ENCODE measurements around the gene KRTCAP2. TPM values are rescaled to one million over a fixed set of nuclear protein-coding genes. Genes with fewer than 3 reads are reported as not detected.
"Not testable (repeated sequence)": the region's sequence is repeated elsewhere in the genome, so short reads cannot be mapped to it uniquely, and the experiment has no call there.

Gene KRTCAP2
- polyA plus RNA-seq (ENCODE audit: insufficient read length in 3 of 3) = 100 to 1,000 TPM; 140 to 153 (median 152) TPM

DNA sequence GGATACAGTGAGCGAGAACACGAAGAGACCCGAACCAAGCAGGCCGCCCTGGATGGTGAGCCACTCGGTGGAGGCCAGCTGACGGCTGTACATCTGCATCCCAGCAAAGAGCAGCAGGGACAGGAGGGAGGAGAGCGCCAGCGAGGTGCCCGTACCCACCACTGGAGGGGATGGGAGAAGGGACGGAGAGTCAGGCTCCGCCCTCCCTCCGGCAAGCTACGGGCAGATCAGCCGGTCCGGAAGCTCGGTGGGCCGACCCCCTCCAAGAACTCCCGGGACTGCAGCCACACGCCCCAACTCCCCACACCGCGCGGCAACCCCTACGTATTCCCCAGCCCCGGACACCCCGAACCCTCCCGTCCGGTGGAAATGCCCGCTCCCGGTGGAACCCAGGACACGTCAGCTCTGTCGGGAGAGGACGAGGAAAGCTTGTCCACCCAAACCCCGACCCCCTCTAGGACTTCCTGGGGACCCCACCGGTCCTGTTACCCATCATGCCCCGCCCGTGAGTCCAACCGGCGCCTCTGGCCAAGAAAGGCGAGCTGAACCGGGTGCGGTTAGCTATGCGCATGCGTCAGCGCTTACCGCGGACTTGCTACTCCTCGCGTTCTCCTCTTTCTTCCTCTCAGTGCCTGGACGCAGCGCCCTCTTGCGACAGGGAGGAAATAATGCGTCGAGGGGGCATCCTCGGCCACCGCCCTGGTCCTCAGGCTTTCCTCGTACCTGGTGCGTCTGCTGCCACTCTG is at the start of gene KRTCAP2:
KRTCAP2 (minus strand) TSS at position 573 of the 746 bp plus-strand sequence; CDS start at position 493, 80 bp downstream.
- peak in 2 of 3 donors; percentile 93 for DNase-seq (ENCODE audit: low read depth in 3 of 3, low spot score in 2 of 3)

DNA sequence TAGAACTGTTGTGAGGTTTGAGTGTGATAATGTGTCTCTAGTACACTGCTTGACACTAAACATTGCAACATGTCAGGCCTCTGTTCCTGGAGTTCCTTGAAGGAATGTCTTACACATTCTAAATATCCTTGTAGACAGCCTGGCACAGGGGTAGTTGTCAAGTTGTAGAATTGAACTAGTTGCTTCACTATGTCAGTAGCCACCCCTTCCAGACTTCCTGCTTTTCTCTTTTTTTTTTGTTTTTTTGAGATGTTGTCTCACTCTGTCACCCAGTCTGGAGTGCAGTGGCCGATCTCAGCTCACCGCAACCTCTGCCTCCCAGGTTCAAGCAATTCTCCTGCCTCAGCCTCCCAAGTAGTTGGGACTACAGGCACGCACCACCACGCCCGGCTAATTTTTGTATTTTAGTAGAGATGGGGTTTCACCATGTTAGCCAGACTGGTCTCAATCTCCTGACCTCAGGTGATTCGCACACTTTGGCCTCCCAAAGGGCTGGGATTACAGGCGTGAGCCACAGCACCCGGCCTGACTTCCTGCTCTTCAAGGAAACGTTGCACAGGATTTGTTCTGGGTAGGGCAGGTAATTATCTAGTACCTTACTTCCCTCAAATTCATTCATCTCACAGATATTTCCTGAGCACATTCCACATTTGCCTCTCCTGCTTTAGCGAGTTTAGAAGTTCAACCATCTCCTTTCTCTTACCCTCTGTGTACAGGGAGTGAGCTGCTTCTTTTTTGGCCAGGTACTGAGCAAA is 47.3 kb upstream of the KRTCAP2 start:
- DNase-seq (ENCODE audit: low read depth in 3 of 3, low spot score in 2 of 3) = not testable (repeated sequence)

DNA sequence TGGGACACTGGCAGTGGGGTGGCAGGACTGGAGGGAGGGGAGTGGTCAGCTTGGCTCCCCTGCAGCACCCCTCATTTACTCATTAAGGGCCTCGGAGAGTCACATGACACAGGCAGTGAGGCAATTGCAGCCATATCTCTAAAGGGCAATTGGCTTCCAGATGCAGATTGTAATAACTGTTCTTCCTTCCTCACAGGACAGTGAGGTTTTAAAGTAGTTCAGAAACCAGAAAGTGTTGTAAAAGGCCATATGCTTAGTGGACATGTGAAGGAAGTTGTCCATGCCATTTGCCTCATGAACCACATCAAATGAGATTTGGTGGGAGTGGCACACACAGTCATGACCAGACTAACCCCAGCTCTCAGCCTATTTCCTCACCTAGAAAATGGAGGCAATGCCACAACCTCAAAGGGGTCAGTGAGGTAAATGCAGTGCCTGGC is 46.5 kb upstream of the KRTCAP2 start:
- no peak for DNase-seq (ENCODE audit: low read depth in 3 of 3, low spot score in 2 of 3)

DNA sequence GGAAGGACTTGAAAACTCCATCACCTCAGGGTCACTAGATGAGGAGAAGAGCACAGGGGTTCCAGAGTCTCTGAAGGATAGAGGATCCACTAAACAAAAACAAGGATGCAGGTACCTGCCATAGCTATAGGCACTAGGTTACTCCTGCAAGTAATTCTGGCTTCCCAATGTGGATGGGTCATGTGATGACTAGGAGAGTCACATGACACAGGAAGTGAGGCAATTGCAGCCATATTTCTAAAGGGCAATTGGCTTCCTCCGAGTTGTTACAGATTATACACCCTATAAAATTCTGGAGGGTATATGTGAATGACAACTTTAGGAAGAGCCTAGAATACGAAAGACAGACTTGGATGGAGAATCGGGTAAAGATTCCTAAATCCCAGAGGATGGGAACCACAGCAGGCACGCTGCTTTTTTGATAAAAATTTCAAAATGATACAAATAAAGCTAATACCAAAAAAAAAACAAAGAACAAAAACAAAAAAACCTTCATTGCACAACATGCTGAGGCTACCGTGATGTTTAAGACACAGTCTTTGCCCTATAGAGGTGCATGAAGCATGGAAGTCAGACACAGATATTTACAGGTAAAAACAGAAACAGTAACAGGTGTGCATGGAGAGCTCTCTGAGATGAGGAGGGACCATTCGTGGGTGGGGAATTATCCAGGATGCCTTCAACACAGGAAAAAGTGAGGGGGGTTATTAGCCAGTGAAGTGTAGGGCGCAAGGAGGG is 45.9 kb upstream of the KRTCAP2 start:
- DNase-seq (ENCODE audit: low read depth in 3 of 3, low spot score in 2 of 3) = peak in 1 of 3 donors; percentile 72

DNA sequence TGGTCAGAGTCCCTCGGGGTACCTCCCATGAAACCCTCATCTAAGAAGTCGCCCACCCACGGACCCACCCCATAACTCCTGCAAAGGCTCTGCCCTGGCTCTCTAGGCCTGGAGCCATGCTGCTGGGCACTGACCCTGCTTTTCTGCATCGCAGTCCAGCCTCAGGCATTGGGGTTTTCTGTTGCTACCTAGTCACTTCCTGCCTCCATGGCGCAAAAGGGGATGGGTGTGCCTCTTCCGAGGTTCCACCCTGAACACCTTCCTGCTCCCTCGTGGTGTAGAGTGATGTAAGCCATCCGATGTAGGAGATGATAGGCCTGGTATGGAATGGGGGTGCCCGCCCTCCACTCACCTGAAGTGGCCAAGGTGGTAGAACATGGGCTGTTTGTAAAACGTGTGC is 41.6 kb upstream of the KRTCAP2 start:
- not testable (repeated sequence) for DNase-seq (ENCODE audit: low read depth in 3 of 3, low spot score in 2 of 3)

DNA sequence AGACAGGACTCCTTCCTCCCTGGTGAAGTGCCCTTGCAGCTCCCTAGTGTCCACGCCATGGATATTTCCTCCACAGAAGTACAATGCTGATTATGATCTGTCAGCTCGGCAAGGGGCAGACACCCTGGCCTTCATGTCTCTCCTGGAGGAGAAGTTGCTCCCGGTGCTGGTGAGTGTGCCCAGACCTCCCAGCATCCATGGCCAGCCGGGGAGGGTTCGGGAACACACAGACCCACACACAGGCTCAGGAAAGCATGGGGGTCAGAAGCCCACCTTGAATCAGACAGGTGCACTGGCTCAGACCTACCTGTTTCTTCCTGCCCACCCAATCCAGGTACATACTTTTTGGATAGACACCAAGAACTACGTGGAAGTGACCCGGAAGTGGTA is 38.9 kb upstream of the KRTCAP2 start:
- not testable (repeated sequence) for DNase-seq (ENCODE audit: low read depth in 3 of 3, low spot score in 2 of 3)

DNA sequence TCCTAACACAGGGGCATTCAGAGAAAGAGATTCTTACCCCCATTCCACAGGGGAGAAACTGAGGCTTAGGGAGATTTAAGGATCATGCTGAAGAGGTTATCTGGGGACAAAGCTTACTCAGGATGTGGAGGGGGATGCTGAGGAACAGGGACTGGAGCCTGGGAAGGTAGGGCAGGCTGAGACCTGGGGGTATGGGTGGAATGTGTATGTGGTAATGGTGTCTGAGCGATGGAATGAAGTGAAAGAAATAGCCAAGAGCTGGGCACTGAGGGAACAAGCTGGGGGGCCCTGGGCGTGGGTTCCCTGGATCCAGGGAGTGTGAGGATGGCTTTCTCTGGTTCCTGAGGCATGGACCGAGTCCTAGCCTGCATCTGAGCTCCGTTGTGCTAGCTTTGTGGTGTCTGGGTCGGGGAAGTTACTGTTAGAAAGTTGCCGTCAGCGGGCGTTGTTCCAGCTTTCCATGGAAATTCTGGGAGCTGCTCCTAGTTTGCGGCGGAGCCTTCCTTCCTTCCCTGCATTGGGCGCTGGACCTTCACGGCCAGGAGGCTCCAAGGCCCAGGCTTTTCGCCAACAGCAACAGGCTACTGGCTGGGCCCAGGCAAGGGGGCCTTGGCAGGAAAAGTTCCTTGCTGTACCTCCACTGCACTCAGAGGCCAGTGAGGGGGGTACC is 38.4 kb upstream of the KRTCAP2 start:
- DNase-seq (ENCODE audit: low read depth in 3 of 3, low spot score in 2 of 3) = not testable (repeated sequence)

DNA sequence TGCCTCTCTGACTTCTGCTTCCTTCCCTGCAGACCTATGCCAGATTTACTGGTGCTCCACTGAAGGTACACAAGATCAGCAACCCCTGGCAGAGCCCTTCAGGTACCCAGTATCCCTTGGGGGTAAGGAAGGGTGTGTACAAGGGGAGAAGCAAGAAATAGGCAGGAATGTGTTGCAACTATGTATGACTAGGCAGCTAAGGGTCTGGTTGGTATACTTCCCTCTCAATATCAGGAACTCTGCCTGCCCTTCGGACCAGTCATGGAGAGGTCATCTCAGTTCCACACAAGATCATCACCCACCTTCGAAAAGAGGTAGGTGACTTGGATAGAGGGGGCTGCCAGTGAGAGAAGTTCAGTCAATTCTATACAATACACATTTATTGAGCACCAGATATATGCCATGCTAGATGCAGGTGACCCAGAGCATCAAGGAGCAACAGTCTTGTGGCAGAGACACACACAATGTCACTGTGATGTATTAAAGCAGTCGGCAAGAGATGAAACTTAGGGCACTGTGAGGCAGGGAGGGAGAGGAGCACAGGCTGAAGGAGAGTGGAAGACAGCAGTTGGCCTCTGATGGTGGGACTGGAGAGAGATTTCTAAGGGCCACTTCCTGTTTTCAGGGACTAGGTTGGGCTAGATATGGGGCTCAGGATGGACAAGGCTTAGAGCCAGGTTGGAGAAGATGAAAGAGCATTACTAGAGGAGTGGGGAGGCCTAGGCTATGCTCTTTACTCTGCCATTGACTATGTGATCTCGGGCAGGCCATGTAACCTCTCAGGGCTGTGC is 37.4 kb upstream of the KRTCAP2 start:
- no peak for DNase-seq (ENCODE audit: low read depth in 3 of 3, low spot score in 2 of 3)

DNA sequence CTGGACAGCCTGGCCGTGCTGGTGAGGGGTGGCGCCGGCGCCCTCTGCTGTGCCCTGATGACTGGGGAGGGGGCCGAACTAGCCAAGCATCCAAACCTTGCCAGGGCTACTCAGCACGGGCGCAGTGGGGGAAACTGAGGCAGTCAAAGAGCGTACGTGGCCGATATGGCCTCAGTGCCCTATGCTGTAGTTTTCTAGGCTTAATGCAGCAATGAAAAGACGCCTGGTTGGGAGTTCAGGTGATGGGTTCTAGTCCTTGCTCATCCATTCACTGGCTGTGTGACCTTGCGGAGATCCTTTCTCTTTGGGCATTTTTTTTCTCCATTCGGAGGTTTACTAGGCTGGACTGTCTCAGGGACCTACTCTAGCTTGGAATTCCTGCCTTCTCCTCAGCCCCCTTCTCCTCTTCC is 36.2 kb upstream of the KRTCAP2 start:
- no peak for DNase-seq (ENCODE audit: low read depth in 3 of 3, low spot score in 2 of 3)

DNA sequence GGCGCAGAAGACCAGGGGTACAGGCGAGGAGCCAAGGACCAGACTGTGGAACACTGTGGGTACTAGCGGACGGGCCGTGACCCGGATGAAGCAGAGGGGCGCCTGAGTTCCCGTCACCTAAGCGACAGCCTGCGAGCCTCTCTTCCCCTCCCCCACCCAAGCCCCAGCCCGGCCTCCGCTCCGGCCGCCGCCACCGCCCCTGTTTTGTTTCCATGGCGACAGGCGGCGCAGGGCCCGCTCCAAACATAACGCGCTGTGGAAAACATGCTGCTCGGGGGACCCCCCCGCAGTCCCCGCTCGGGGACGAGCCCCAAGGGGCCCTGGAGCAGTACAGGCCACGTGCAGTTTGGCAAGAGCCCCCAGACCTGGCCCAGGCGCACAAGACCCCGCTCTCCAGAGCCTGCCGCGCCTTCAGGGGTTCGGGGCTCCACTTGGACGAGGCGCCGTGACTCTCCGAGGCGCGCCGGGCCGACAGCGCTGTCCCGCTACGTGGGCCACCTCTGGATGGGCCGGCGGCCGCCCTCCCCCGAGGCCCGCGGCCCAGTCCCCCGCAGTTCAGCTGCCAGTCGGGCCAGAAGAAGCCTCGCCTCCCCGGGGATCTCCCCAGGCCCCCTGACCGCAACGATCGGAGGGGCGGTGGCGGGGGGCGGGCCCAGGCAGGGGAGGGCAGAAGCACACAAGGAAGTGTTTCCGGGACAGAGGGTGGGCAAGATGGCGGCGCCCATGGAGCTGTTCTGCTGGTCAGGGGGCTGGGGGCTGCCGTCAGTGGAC is 35.6 kb upstream of the KRTCAP2 start, which contains the start of gene MTX1:
MTX1 (plus strand) TSS at position 155 of the 771 bp plus-strand sequence; CDS start at position 265, 110 bp downstream.
- DNase-seq (ENCODE audit: low read depth in 3 of 3, low spot score in 2 of 3) = peak in 2 of 3 donors; percentile 78 to 83

DNA sequence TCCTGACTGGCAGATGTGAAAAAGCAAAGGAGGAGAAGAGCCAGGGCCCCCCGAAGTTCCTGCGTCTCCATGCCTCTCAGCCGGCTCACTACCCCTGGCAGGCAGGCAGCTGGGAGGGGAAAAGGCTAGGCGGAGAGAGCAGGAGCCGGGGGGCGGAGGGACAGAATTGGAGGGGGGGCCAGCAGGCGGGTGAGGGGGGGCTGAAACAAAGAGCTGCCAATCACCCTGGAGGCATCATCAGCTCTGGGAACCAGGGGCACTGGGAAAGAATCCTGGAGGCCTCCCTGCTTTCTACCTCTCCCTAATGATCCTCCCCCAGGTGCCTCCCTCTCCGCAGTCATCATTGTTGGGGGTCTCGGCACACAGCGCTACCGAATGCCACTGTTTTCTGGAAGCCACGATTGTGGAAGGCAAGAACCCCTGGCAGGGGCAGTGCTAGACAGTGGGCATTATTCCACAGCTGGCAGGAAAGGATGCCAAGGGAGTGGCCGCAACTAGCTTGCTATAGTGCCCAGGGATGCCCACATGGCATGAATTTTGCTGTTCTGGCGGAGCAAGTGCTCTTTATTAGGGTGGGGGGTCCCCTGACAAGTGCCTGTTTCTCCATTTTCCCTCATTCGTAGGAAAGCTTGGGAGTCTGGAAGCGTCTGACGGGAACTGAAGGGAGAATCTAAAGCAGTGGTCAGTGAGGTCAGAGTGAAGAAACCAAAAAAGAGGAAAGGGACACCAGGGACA is 34.9 kb upstream of the KRTCAP2 start, which contains the start of gene THBS3:
THBS3 (minus strand) TSS at position 92 of the 735 bp plus-strand sequence; CDS start at position 71, 21 bp downstream.
- no peak for DNase-seq (ENCODE audit: low read depth in 3 of 3, low spot score in 2 of 3)

DNA sequence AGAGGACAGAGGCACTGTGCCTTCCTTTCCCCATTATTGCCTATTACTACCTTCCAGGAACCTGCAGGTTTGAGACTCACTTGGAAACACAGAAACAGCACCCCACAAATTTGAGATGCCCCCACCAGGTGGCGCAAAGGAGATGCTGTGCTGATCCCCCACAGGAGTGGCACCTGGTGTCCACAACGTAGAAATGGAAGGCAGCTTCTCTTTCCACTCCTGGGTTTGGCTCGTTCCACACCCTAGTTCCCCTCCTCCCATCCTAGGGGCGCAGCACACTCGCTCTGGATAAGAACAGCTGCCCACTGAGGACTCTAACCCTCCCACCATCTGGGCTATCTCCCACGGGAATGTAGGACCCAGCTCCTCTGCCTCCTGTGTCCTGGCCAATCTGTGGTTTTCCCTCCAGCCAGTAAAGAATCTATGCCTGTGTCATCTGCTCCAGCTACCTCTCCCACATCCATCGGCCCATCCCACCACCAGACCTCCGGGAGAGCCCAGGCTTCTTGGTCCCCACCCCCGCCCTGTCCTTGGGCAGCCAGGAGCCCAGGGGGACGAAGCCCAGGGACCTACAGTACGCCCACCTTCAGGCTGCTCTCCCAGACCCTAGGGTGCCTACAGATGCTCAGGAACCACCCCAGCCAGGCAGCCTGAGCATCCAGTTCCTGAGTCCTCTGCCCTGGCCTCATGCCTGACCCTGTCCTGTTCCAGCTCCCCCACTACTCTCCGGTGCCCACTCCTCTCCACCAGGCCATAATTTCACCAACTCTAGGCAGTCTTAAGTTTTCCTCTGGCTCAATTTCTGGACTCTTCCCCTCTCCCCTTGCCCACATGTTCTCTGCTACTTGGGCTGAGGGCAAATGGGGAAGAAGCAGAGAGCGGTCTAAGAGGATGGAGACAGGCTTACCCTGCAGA is 34.0 kb upstream of the KRTCAP2 start:
- DNase-seq (ENCODE audit: low read depth in 3 of 3, low spot score in 2 of 3) = peak in 1 of 3 donors; percentile 61

DNA sequence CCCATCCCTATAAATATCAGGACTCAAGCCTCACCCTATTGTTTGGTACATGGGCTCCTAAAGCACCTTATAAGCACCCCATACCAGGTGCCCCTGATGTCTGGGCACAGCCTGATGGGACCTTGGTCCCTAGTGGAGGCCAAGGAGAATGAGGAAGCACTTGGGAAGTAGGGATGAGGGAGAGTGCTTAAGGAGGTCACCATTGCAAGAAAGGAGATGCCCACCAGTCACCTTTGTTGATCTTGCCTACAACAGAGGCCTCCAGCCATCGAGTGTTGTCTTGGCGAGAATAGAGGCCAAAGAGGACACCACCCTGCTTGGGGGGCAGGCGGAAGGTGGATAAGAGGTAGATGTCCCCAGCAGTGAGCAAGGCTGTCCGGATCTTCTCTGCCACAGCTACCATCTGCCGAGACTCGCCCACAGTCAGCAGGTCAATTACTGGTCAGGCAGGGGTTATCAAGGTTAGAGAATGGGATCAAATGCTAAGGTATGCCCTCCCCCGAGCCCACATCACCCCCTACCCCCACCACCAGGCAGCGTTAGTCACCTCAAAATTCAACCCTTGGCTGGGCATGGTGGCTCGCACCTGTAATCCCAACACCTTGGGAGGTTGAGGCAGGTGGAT is 33.0 kb upstream of the KRTCAP2 start:
- no peak for DNase-seq (ENCODE audit: low read depth in 3 of 3, low spot score in 2 of 3)

DNA sequence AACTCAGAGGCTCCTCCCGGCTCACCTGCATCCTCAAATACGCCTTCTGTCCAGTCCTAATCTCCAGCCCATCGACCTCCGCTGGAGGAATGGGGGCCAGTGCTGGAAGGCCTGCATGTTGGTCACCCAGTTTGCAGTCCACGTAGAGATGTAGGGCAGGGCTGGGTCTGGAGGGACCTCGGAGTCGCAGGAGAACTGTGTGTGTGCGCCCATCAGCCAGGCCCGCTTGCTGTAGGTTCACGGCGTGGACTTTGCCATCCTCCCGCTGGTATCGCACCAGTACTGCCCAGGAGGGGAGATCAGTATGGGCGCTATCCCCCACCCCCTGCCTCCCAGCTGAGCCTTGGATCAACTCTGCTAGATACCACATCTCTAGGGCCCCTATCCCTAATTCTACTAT is 31.9 kb upstream of the KRTCAP2 start:
- DNase-seq (ENCODE audit: low read depth in 3 of 3, low spot score in 2 of 3) = no peak

DNA sequence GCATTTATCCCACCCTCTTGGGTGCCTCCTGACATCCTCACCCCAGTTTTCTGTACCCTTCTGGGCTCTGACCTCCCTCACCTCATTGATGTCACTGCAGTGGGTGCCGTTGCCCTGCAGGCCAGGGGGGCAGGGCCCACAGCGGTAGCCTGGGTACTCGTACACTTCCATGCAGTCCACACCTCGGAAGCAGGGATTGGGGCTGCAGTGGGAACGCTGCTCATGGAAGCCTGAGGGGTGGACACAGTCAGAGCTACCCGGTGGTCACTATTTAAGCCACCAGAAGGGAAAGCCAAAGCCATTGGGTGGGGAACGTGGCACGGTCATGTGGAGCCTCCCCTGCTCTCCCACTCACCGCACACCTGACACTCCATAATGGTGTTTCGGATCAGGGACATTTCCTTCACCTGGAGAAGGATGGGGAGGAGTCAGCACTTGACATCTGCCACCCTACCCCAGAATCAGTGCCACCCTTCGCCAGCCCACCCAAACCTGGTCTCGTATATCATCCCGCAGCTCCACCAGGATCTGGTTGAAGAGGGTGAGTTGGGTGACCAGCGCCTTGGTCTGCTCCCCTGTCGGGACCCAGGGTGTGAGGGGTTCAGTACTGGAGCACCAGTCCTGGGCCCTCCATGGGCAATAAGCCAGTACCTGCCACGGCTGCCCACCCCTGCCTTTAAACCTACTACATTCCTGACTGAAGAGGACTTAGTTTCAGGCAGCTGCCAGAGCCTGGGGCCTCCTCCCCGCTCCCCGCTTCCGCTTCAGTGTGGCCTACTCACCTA is 29.8 kb upstream of the KRTCAP2 start:
- no peak for DNase-seq (ENCODE audit: low read depth in 3 of 3, low spot score in 2 of 3)

DNA sequence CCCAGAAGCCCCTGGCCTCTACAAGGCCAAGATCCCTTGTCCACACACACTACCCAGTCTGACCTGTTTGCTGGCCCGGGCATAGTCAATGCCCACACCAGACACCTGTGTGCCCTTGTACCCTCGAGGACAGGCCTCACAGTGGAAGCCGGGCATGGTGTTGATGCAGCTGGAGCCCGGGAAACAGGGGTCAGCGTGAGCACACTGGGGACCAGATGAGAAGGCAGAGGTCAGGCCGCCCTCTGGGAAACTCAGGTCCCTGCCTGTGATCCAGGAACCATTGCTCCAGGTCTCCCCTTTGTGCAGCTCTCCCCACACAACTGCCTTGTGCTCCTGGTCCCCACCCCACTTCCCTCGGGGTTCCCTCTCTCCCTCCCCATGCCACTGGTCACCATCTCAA is 29.1 kb upstream of the KRTCAP2 start:
- DNase-seq (ENCODE audit: low read depth in 3 of 3, low spot score in 2 of 3) = no peak
